HG02973 (cell line): Measurements from ENCODE around the gene METAP1D.
"Not testable (repeated sequence)": the region's sequence is repeated elsewhere in the genome, so short reads cannot be mapped to it uniquely, and the experiment has no call there.

Experiments
- ATAC-seq: cut with Tn5 transposase; IDR thresholded peaks from one replicate; pipeline ENCODE4 v1.9.1; 2021; ENCODE audit warnings: moderate library complexity; ENCODE audit not compliant: unreplicated experiment

Gene METAP1D

DNA sequence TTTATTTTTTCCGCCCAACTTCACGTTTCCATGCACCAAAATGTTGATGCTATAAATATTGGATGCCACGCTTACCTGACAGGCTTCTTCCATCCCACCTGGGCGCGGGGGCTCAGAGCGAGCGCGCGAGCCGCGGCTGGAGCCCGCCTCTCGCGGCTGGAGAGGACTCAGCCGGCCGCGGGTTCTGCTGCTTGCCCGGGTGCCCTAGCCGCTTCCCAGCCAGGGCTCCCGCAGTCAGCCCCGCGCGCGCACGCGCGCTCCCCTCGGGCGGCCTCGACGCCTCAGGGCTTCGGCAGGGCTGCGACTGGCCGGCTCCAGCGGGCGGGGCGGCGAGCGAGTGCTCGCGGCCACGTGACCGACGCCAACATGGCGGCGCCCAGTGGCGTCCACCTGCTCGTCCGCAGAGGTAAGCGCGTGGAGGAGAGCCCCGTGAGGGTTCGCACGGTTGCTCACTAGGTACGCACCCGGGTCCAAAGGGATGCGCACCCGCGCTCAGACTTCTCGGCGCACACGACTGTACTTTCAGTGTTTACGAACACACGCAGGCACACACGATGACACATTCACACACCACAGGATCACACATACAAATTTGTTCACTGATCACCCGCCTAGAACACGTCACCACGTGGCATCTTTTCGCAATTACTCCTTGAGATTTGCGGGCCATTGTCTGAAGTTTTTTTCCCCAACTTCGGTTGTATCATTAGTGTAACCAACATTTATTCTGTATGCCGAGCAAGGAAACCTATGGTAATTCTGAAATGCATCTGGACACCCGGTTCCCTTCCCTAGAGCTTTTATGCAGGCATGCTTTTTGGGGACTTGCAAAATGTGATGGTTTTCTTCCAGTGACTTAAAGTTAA lies at the start of gene METAP1D:
Gene METAP1D, plus strand, starts transcription at position 350 of the 866 bp plus-strand sequence. Its CDS starts 17 bp downstream, at position 367.
- peak; percentile 95 for ATAC-seq

- no peak for ATAC-seq
Measured at GRCh38 chr2:171952276-171952675, 47.5 kb upstream of the METAP1D start.

GRCh38 chr2:171952748-171953147 lies 47.0 kb upstream of the METAP1D start:
- ATAC-seq = no peak

DNA sequence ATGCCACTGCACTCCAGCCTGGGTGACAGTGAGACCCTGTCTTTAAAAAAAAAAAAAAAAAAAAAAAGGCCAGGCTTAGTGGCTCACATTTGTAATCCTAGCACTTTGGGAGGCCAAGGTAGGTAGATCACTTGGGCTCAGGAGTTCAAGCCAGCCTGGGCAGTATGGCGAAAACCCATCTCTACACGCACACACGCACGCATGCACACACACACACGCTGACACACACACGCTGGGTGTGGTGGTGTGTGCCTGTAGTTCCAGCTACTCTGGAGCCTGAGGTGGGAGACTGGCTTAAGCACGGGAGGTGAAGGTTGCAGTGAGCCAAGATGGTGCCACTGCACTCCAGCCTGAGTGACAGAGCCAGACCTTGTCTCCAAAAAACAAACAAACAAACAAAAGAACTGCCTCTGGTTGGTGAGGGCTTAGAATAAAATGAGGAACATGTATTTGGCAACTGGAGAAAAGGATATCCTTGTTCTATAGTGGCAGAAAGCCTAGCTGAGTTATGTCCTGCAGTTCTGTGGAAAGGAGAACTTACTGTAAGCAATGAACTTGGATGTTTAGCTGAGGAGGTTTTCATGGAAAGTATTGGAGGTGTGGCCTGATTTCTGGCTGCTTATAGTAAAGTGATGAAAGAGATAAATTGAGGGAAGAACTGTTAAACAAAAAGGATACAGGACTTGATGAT lies 43.5 kb upstream of the METAP1D start:
- no peak for ATAC-seq

- no peak for ATAC-seq
Measured at GRCh38 chr2:171957061-171957460, 42.7 kb upstream of the METAP1D start.

DNA sequence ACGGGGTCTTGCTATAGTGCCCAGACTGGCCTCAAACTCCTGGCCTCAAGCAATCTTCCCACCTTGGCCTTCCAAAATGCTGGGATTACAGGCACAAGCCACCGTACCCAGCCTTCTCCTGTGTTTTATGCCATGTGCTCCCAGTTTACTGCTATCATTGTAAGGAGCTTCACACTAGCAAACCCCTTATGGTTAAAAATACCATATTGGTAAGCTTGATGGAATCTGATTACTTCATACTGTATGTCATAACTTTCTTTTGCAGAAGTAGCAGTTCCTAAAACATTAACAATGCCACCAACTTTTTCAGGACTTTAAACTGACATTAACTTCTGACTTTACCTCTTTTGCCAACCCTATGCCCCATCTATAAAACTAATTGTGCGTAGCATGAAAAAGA lies 41.3 kb upstream of the METAP1D start:
- no peak for ATAC-seq

GRCh38 chr2:171959998-171960397 lies 39.8 kb upstream of the METAP1D start:
- ATAC-seq = no peak

DNA sequence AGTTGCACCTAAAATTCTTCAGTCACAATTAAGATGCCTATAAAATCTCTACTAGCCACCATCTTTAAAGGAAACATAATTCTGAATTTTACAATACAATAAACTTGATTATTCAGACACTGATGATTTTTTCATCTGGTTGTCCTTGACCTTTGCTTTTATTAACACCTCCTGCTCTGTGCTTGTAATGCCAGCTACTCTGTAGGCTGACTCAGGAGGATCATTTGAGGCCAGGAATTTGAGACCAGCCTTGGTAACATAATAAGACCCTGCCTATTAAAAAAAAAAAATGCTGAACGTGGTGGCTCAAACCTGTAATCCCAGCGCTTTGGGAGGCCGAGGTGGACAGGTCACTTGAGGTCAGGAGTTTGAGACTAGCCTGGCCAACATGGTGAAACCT lies 39.2 kb upstream of the METAP1D start:
- ATAC-seq = no peak

- ATAC-seq = no peak
Measured at GRCh38 chr2:171963198-171963597, 36.6 kb upstream of the METAP1D start.

DNA sequence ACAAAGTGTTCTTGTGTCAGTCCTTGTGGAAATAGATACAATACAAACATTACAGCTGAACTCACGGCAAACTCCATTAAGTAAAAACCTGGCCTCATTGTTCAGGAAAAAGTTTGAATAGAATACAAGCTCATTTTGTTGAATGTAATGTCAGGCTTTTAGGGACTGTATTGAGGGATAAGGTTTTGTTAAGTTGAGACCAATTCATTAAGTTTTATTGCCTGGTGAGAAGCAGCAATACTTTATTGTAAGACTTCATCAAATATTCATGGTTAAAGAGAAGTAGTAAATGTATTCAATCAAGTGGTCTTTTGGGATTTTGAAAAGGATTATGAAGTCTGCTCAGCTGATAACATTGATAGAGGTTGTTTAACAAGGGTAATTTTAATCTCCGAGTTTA lies 35.4 kb upstream of the METAP1D start:
- no peak for ATAC-seq

DNA sequence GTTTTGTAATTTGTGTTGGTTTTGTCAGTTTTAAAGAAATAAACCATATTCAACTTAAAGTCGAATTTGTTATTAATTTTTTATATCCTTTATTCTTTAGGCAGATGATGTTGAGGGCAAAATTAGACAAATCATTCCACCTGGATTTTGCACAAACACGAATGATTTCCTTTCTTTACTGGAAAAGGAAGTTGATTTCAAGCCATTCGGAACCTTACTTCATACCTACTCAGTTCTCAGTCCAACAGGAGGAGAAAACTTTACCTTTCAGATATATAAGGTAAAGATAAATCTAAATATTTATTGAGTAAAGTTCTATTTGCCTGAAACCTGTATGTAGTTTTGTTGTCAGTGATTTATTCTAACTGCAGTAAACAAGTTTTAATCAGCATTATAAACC lies 34.5 kb upstream of the METAP1D start:
- no peak for ATAC-seq

DNA sequence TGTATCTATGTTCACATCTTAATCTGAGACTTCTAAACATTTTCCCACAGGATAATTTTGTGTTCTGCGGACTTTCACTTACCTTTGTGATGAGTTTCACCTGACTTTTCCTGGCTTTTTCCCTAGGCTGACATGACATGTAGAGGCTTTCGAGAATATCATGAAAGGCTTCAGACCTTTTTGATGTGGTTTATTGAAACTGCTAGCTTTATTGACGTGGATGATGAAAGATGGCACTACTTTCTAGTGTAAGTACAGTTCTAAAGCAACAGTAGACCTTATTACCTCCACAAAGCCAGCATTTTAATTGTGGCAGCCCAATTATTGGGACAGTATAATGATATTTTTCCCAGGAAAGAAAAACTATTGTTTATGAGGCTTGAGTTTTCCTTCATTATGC lies 34.1 kb upstream of the METAP1D start:
- no peak for ATAC-seq

DNA sequence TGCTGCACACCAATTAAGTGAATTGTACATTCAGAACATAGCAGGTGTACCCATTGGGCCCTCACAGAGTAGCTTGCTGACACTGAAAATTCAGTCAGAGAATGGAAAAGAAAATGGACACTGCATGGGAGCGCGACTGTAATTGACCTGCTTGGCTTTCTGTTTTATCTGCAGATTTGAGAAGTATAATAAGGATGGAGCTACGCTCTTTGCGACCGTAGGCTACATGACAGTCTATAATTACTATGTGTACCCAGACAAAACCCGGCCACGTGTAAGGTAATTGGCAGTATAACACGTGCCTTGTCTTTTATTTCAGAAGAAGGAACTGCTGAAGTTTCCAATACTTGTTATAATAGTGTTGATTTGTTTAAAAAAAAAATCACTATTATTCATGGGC lies 33.5 kb upstream of the METAP1D start:
- no peak for ATAC-seq

DNA sequence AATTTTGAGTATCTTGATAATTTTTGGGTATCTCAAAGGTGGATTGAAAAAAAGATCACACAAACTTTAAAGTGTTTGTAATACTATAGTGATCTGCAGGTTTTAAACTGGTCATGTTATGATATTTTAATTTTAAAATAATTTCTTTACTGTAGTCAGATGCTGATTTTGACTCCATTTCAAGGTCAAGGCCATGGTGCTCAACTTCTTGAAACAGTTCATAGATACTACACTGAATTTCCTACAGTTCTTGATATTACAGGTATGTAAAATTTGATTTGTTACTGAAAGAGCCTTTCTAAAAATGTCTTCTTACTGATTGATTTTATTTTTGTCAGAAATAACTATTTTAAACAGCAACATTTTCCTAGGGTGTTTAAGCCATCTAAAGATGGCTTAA lies 33.1 kb upstream of the METAP1D start:
- no peak for ATAC-seq

DNA sequence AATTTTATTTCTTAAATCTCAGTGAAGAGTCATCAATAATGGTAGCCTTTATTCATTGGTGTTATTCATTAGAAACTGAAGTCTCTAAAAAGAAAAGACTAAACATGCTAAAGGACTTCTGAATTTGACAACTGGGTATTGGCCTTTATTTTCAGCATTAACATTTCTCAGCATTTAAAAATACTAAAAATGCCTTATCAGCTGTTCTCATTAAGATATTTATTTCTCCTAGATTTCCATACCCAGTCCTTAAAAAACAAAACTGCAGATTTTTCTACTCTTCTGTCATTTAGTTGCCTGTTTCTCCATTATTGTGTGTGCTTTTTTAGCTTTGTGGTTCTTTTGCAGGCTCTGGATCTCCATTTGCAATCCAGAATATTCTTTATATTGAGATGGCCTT lies 31.2 kb upstream of the METAP1D start:
- ATAC-seq = no peak

GRCh38 chr2:171972329-171972982 lies 27.3 kb upstream of the METAP1D start:
- ATAC-seq = no peak

GRCh38 chr2:171979103-171979502 lies 20.6 kb upstream of the METAP1D start:
- ATAC-seq = no peak

DNA sequence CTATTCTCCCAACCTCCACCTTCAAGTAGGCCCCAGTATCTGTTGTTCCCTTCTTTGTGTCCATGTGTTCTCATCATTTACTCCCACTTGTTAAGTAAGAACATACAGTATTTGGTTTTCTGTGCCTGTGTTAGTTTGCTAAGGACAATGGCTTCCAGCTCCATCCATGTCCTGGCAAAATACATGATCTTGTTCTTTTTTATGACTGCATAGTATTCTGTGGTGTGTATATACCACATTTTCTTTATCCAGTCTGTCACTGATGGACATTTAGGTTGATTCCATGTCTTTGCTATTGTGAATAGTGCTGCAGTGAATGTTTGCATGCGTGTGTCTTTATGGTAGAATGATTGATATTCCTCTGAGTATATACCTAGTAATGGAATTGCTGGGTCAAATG lies 15.8 kb upstream of the METAP1D start:
- ATAC-seq = not testable (repeated sequence)

GRCh38 chr2:171985076-171985475 lies 14.7 kb upstream of the METAP1D start:
- no peak for ATAC-seq

DNA sequence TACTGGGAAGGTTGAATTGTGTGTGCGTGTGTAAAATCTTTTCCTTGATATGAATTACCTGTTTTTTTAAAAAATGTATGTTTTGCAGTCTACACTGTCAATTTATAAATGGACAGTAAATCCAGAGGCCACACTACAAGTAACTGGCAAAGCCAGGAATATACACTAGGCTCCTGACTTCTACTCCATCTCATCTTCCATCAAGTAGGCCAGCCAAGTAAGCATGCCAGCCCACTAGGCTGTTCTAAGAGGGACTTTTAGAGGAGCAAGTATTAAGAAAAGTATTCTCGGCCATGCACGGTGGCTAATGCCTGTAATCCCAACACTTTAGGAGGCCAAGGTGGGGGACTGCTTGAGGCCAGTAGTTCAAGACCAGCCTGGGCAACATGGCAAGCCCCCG lies 13.0 kb upstream of the METAP1D start:
- ATAC-seq = no peak

DNA sequence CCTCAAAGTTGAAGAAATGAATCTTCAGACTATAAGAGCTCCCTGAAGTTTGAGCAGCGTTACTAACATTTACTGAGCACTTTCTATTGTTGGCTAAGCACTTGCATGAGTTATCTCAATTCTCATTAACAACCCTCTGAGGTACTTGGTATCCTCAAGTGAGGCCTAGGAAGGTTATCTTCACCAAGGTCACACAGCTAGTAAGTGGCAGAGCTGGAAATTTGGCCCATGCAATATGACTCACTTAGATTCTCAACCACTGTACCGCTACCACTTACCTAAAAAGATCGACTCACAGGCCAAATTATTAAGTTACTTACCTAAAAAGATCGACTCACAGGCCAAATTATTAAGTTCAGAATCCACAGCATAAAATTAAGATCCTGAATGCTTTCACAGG lies 8.7 kb upstream of the METAP1D start:
- ATAC-seq = no peak

- no peak for ATAC-seq
Measured at GRCh38 chr2:171995586-171995985, 4.2 kb upstream of the METAP1D start.
